Activated gamma-delta T cell (primary cell): ENCODE measurements around the gene P3R3URF.
A peak's percentile ranks its signal among the peaks of the same experiment; 100 is the strongest.

Source experiments
- DNase-seq: peaks from one replicate; lab custom pipeline; 2025; lab: John Stamatoyannopoulos, UW

The P3R3URF gene

GRCh38 chr1:46132529-46133180, 43.6 kb downstream of the P3R3URF start, which contains the start of gene PIK3R3:
TSS of gene PIK3R3 (minus strand) at chr1:46132629. CDS start at chr1:46131952, 677 bp downstream.
- peak; percentile 78 for DNase-seq

GRCh38 chr1:46131712-46132528, 44.4 kb downstream of the P3R3URF start:
- DNase-seq, result no peak

- no peak for DNase-seq
These were observed 45.2 kb downstream of the P3R3URF start for GRCh38 chr1:46131093-46131492.

- DNase-seq, result no peak
These were observed 45.7 kb downstream of the P3R3URF start for GRCh38 chr1:46130606-46131005.

GRCh38 chr1:46130121-46130520, 46.2 kb downstream of the P3R3URF start:
- DNase-seq, result no peak

GRCh38 chr1:46128344-46128743, 47.9 kb downstream of the P3R3URF start:
- no peak for DNase-seq
